GM23248 (cell line): ENCODE measurements around the gene ZNF835.
"Not testable (repeated sequence)": the region's sequence is repeated elsewhere in the genome, so short reads cannot be mapped to it uniquely, and the experiment has no call there.

ENCODE experiments used
- EZH2 ChIP-seq: fragments of 200-600 bp; sonication (generic); IDR thresholded peaks from 2 replicates; pipeline ENCODE4 v1.6.1; 2018; ENCODE audit warnings: antibody characterized with exemption, mild to moderate bottlenecking; ENCODE audit not compliant: insufficient read depth, poor library complexity, severe bottlenecking
- EZH2phosphoT487 ChIP-seq: fragments of 200-600 bp; sonication (generic); IDR thresholded peaks from 2 replicates; pipeline ENCODE4 v1.6.1; 2018; ENCODE audit warnings: antibody characterized with exemption, moderate library complexity, mild to moderate bottlenecking, low read depth; ENCODE audit not compliant: insufficient read depth

DNA sequence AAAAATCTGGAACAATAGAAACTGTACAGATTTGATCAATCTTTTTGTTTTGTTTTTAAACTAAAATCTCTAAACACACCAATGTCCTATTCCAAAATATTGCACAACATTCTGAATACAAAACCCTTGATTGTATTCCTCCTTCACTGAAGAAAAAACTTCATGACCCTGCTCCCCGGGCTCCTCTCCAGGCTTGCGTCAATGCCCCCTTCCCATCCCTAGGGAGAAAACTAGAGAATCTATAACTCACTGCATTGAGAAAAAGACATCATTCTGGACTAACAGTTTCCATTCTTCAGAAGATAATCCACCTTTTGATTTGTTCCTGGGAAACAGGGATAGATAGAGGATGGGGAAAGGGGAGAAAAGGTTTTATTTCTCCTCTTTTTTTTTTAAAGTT lies 1.1 kb upstream of the ZNF835 start:
- TF ChIP-seq EZH2phosphoT487, EZH2: not testable (repeated sequence)
